Lung (tissue), 12 donors: ENCODE results near the gene ERBB4. TPM values are rescaled to one million over a fixed set of nuclear protein-coding genes. Genes with fewer than 3 reads are reported as not detected.

Experiments
- ATAC-seq: fragments of 200-7000 bp; cut with Tn5 transposase; one replicate; pipeline ENCODE4 v1.9.1; 2020; ENCODE audit warnings: moderate number of reproducible peaks; ENCODE audit not compliant: insufficient read depth, low FRiP score
- DNase-seq, 3 donors: peaks; one replicate each; pipeline ENCODE4 v3.0.0-alpha.2; 2013 to 2017
- H3K27ac ChIP-seq, 2 donors: one replicate each; pipeline ENCODE4 v1.5.1; 2013; ENCODE audit warnings: mild to moderate bottlenecking in 2 of 2, moderate library complexity in 2 of 2, control low read depth in 1 of 2, inconsistent platforms in 1 of 2, low read depth in 1 of 2, low read length in 1 of 2
- H3K27me3 ChIP-seq, 3 donors: one replicate each; pipeline ENCODE4 v1.5.1; 2013; ENCODE audit warnings: low read length in 2 of 3; ENCODE audit not compliant: control insufficient read depth in 3 of 3, insufficient read depth in 3 of 3
- H3K36me3 ChIP-seq, 4 donors: one replicate each; pipeline ENCODE4 v1.5.1; 2013; ENCODE audit warnings: low read length in 4 of 4, mild to moderate bottlenecking in 1 of 4, moderate library complexity in 1 of 4; ENCODE audit not compliant: control insufficient read depth in 4 of 4, insufficient read depth in 4 of 4
- H3K4me1 ChIP-seq, 5 donors: one replicate each; pipeline ENCODE4 v1.5.1; 2013; ENCODE audit warnings: low read length in 5 of 5, mild to moderate bottlenecking in 2 of 5, moderate library complexity in 1 of 5; ENCODE audit not compliant: control insufficient read depth in 5 of 5, insufficient read depth in 5 of 5
- H3K4me3 ChIP-seq: one replicate; pipeline ENCODE4 v1.5.1; 2013; ENCODE audit warnings: mild to moderate bottlenecking, control low read depth, moderate library complexity
- H3K9ac ChIP-seq, 2 donors: one replicate each; pipeline ENCODE4 v1.5.1; 2013; ENCODE audit warnings: low read length in 2 of 2, control low read depth in 1 of 2; ENCODE audit not compliant: insufficient read depth in 1 of 2
- H3K9me3 ChIP-seq, 4 donors: one replicate each; pipeline ENCODE4 v1.5.1; 2013; ENCODE audit warnings: low read length in 3 of 4, mild to moderate bottlenecking in 1 of 4, moderate library complexity in 1 of 4; ENCODE audit not compliant: control insufficient read depth in 4 of 4, insufficient read depth in 3 of 4
- WGBS, 2 donors: extraction: QIAGEN DNeasy Blood & Tissue Kit; methylation state at CpG; one replicate each; pipeline ENCODE4 v1.1.7; 2013; 5-methylcytosine and 5-hydroxymethylcytosine counted together
- polyA plus RNA-seq, 2 donors: library from polyadenylated mRNA; stranded (reverse); fragments of 200-250 nt; gene quantifications; one replicate each; pipeline ENCODE4 v1.2.1, GENCODE V29; 2013
- total RNA-seq, 2 donors: library from RNA; depleted of rRNA in 1 of 2; stranded (reverse); fragments of >200 nt in 1 of 2; gene quantifications; one replicate each; pipeline ENCODE4 v1.2.1, GENCODE V29; 2014 to 2021
- TF ChIP-seq, protein P1 (sequence below): IDR thresholded peaks from 2 replicates; pipeline ENCODE4 v1.5.1; 2012; ENCODE audit warnings: mild to moderate bottlenecking; ENCODE audit errors: control extremely low read depth, extremely low read depth
- donor health status: control.
- donor health status: control.
- donor health status: Bipolar disorder and iron deficiency.
- donor health status: healthy.
- donor health status: DM: yes; HTN: yes; CAD: no.

The ERBB4 gene
- total and polyA plus RNA-seq, 4 donors, result 0.41 to 16.8 (median 5.3) TPM

DNA sequence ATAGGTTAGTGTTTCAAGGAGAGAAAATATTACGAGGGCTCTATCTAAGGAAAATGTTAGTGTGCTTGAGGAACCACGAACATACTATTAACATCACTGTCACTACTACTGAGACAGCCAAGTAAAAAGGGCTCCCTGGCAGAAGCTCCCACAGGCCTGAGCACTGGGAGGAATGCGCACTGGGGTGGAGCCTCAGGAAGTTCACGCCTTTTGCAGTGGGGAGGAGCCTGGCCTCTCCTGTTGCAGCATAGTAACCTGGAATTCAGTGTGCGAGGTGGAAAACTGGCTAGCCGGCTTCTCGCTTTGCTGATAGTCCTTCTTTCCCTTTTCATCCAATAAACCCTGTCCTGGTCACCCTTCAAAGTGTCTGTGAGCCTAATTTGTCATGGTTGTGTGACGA lies 250.3 kb downstream of the ERBB4 start:
- no peak overlapping the region for H3K9ac ChIP-seq
- no peaks in the 10 kb centered on the region for H3K4me1 ChIP-seq
- H3K27me3 ChIP-seq, result no peaks in the 10 kb centered on the region
- DNase-seq, result no peak
- H3K27ac ChIP-seq, result no peak overlapping the region
- no peak overlapping the region for H3K4me3 ChIP-seq
- no peaks in the 10 kb centered on the region for H3K36me3 ChIP-seq
- H3K9me3 ChIP-seq, result no peaks in the 10 kb centered on the region
- whole genome bisulfite sequencing, 2 donors, result 87 to 91% methylated on average over 8 of the region's 8 CpGs
- TF ChIP-seq, protein P1, sequence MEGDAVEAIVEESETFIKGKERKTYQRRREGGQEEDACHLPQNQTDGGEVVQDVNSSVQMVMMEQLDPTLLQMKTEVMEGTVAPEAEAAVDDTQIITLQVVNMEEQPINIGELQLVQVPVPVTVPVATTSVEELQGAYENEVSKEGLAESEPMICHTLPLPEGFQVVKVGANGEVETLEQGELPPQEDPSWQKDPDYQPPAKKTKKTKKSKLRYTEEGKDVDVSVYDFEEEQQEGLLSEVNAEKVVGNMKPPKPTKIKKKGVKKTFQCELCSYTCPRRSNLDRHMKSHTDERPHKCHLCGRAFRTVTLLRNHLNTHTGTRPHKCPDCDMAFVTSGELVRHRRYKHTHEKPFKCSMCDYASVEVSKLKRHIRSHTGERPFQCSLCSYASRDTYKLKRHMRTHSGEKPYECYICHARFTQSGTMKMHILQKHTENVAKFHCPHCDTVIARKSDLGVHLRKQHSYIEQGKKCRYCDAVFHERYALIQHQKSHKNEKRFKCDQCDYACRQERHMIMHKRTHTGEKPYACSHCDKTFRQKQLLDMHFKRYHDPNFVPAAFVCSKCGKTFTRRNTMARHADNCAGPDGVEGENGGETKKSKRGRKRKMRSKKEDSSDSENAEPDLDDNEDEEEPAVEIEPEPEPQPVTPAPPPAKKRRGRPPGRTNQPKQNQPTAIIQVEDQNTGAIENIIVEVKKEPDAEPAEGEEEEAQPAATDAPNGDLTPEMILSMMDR, result no peak
- no peak for ATAC-seq

DNA sequence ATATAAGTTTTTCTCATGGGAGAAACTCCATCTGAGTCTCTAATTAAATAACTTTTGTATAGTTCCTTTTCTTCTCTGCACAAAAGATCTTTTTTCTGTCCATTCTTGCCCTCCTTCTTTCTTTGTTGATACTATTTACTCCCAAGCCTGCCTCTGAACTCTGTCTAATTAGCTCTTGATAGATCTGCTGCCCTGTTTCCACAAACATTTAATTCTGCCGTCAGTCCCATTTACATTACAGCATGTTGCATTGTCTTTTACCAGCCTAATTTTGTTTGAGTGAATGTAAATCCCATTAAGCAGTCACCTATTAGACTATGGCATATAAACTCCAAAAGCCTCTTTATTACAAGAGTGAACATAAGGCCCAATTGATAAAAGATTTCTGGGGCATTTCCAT lies 254.4 kb downstream of the ERBB4 start:
- TF ChIP-seq, protein P1, result no peak
- no peak for DNase-seq
- 47 to 51% methylated on average over 1 of the region's 1 CpG for WGBS, 2 donors

DNA sequence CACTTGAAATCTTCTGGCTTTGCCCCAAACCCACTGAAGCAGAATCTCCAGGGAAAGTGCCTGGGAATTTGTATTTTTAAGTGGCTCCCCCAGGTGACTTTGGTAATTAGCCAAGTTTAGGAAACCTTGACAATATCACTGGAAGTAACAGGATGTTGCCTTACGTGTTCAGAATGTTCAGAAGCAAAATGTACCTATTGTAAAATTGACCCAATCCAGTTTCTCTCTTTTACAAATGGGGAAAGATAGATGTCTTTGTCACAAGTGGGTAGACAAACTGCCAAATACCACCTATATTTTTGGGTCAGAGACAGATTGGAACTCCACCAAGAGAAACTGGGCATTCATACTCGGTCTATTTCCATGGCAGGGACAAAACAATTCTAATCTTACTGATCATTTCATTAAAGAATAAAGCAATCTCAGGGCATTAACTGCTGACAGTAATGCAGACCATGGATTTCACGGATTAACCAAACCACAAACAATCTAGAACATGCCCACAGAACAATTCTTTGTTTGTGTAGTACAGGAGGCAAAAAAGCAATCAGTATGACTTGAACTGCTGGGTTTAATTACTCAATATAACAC lies 255.8 kb downstream of the ERBB4 start:
- ATAC-seq, result no peak

More for the DNA sequence above, 254.4 kb downstream of the ERBB4 start:
- Histone ChIP-seq H3K27me3 (no peaks in the 10 kb centered on the region), H3K4me1 (peaks cover 0 to 4% (median 0%) of the 10 kb centered on the region in 5 donors), H3K9me3 (no peaks in the 10 kb centered on the region), H3K27ac (no peak overlapping the region), H3K4me3 (no peak overlapping the region), H3K9ac (no peak overlapping the region), H3K36me3 (no peaks in the 10 kb centered on the region)
- no peak for ATAC-seq

More for the DNA sequence above, 255.8 kb downstream of the ERBB4 start:
- TF ChIP-seq, protein P1, result no peak
- Histone ChIP-seq H3K9me3 (no peaks in the 10 kb centered on the region), H3K9ac (no peak overlapping the region), H3K36me3 (no peaks in the 10 kb centered on the region), H3K4me1 (peaks cover 0 to 4% (median 0%) of the 10 kb centered on the region in 5 donors), H3K27ac (no peak overlapping the region), H3K4me3 (no peak overlapping the region), H3K27me3 (no peaks in the 10 kb centered on the region)
- WGBS, 2 donors, result 51 to 71% methylated on average over 3 of the region's 3 CpGs
- DNase-seq, result no peak
